Measurements from ENCODE around the gene ASB13.

DNA sequence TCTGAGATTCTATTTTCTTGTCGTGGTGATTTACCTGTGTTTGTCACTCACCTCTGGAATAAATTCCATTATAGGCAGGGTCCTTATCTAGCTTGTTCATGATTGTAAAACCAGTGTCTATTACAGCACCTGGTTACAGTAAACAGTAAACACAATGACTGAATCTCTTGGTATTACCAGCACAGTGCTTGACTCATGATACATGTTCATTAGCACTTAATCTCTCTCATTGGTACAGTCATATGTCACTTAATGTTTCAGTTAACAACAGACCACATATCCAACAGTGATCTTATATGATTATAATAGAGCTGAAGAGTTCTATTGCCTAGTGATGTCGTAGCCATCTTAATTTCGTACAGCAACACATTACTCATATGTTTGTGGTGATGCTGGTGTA is 16.7 kb upstream of the ASB13 start:
- TF ChIP-seq, protein P1, sequence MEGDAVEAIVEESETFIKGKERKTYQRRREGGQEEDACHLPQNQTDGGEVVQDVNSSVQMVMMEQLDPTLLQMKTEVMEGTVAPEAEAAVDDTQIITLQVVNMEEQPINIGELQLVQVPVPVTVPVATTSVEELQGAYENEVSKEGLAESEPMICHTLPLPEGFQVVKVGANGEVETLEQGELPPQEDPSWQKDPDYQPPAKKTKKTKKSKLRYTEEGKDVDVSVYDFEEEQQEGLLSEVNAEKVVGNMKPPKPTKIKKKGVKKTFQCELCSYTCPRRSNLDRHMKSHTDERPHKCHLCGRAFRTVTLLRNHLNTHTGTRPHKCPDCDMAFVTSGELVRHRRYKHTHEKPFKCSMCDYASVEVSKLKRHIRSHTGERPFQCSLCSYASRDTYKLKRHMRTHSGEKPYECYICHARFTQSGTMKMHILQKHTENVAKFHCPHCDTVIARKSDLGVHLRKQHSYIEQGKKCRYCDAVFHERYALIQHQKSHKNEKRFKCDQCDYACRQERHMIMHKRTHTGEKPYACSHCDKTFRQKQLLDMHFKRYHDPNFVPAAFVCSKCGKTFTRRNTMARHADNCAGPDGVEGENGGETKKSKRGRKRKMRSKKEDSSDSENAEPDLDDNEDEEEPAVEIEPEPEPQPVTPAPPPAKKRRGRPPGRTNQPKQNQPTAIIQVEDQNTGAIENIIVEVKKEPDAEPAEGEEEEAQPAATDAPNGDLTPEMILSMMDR (IDR thresholded peaks at IDR 0.05) = no peak
- no peak for TF ChIP-seq POLR2A (IDR thresholded peaks at IDR 0.05)
